WTC11 (cell line): ENCODE measurements around the gene HBG1. TPM values are rescaled to one million over a fixed set of nuclear protein-coding genes. Genes with fewer than 3 reads are reported as not detected.

Source experiments
- ATAC-seq: fragments of 200-7000 bp; cut with Tn5 transposase; 2 replicates; pipeline ENCODE4 v1.10.0; 2021; ENCODE audit warnings: mild to moderate bottlenecking, moderate library complexity
- CTCF ChIA-PET: fragments of 300-600 bp; sonication (Branson Sonifier 250); formaldehyde crosslinking; loops from one replicate; lab custom pipeline; 2021; ENCODE audit warnings: antibody characterized with exemption; lab: Charles Lee
- POLR2A ChIA-PET: fragments of 350-600 bp; sonication (Branson Sonifier 250); formaldehyde crosslinking; loops from one replicate; lab custom pipeline; 2021; ENCODE audit warnings: antibody characterized with exemption; lab: Charles Lee
- DNase-seq: peaks from one replicate; pipeline ENCODE4 v3.0.0; 2021; ENCODE audit warnings: low spot score
- H3K27ac Mint-ChIP-seq: 2 replicates; pipeline ENCODE4 v1.8.0; 2021; ENCODE audit warnings: mixed read lengths
- H3K27me3 Mint-ChIP-seq: 2 replicates; pipeline ENCODE4 v1.8.0; 2021; ENCODE audit warnings: low read depth, mild to moderate bottlenecking, moderate library complexity, mixed read lengths
- H3K36me3 Mint-ChIP-seq: 2 replicates; pipeline ENCODE4 v1.8.0; 2021; ENCODE audit warnings: mixed read lengths
- H3K4me1 Mint-ChIP-seq: 2 replicates; pipeline ENCODE4 v1.8.0; 2022; ENCODE audit warnings: mixed read lengths
- H3K4me3 Mint-ChIP-seq: 2 replicates; pipeline ENCODE4 v1.8.0; 2021; ENCODE audit warnings: mild to moderate bottlenecking, moderate library complexity, mixed read lengths
- H3K9me3 Mint-ChIP-seq: 2 replicates; pipeline ENCODE4 v1.8.0; 2021; ENCODE audit warnings: mixed read lengths
- AR ChIP-seq: fragments of 250-450 bp; sonication (Bioruptor Pico); IDR thresholded peaks from 2 replicates; pipeline ENCODE4 v1.9.0; 2021; ENCODE audit warnings: mild to moderate bottlenecking
- ATF2 ChIP-seq: sonication (generic); formaldehyde crosslinking; IDR thresholded peaks from 2 replicates; pipeline ENCODE4 v1.8.1; 2022; ENCODE audit warnings: low read depth, missing genetic modification reagents, borderline replicate concordance
- ATF3 ChIP-seq: sonication (generic); formaldehyde crosslinking; conservative IDR thresholded peaks from 2 replicates; pipeline ENCODE4 v1.8.1; 2022; ENCODE audit warnings: mild to moderate bottlenecking, missing genetic modification reagents
- CBFB ChIP-seq: sonication (generic); formaldehyde crosslinking; IDR thresholded peaks from 2 replicates; pipeline ENCODE4 v1.8.1; 2022; ENCODE audit warnings: mild to moderate bottlenecking, low read depth, missing genetic modification reagents
- E2F1 ChIP-seq: sonication (generic); formaldehyde crosslinking; IDR thresholded peaks from 2 replicates; pipeline ENCODE4 v1.8.0; 2022; ENCODE audit warnings: mild to moderate bottlenecking, missing genetic modification reagents
- E2F4 ChIP-seq: sonication (generic); formaldehyde crosslinking; IDR thresholded peaks from 2 replicates; pipeline ENCODE4 v1.8.1; 2022; ENCODE audit warnings: low read depth, mild to moderate bottlenecking, moderate library complexity, missing genetic modification reagents, borderline replicate concordance
- ETV6 ChIP-seq: sonication (generic); formaldehyde crosslinking; IDR thresholded peaks from 2 replicates; pipeline ENCODE4 v1.8.1; 2022; ENCODE audit warnings: mild to moderate bottlenecking, missing genetic modification reagents
- FOXJ3 ChIP-seq: sonication (generic); formaldehyde crosslinking; IDR thresholded peaks from 2 replicates; pipeline ENCODE4 v1.9.0; 2021; ENCODE audit warnings: missing genetic modification reagents, mild to moderate bottlenecking, borderline replicate concordance
- GABPB1 ChIP-seq: sonication (generic); formaldehyde crosslinking; IDR thresholded peaks from 2 replicates; pipeline ENCODE4 v1.8.1; 2023; ENCODE audit warnings: mild to moderate bottlenecking, missing genetic modification reagents
- JUN ChIP-seq: sonication (generic); formaldehyde crosslinking; IDR thresholded peaks from 2 replicates; pipeline ENCODE4 v1.8.0; 2023; ENCODE audit warnings: mild to moderate bottlenecking, missing genetic modification reagents
- KAT7 ChIP-seq: sonication (generic); formaldehyde crosslinking; IDR thresholded peaks from 2 replicates; pipeline ENCODE4 v1.8.1; 2023; ENCODE audit warnings: missing genetic modification reagents, mild to moderate bottlenecking, borderline replicate concordance
- NR1H2 ChIP-seq: sonication (generic); formaldehyde crosslinking; IDR thresholded peaks from 2 replicates; pipeline ENCODE4 v1.9.0; 2021; ENCODE audit warnings: mild to moderate bottlenecking, moderate library complexity, missing genetic modification reagents
- NR2C2 ChIP-seq: sonication (generic); formaldehyde crosslinking; IDR thresholded peaks from 2 replicates; pipeline ENCODE4 v1.8.0; 2022; ENCODE audit warnings: mild to moderate bottlenecking, missing genetic modification reagents
- NR3C1 ChIP-seq: sonication (generic); formaldehyde crosslinking; conservative IDR thresholded peaks from 2 replicates; pipeline ENCODE4 v1.8.1; 2023; ENCODE audit warnings: low read depth, mild to moderate bottlenecking, missing genetic modification reagents
- OVOL2 ChIP-seq: fragments of 250-450 bp; sonication (Bioruptor Pico); IDR thresholded peaks from 2 replicates; pipeline ENCODE4 v1.9.0; 2021; ENCODE audit warnings: mild to moderate bottlenecking, borderline replicate concordance
- PREB ChIP-seq: sonication (generic); formaldehyde crosslinking; IDR thresholded peaks from 2 replicates; pipeline ENCODE4 v1.8.1; 2022; ENCODE audit warnings: mild to moderate bottlenecking, missing genetic modification reagents, moderate library complexity, borderline replicate concordance
- PRRX2 ChIP-seq: fragments of 250-450 bp; sonication (Bioruptor Pico); IDR thresholded peaks from 2 replicates; pipeline ENCODE4 v1.8.0; 2021; ENCODE audit warnings: mild to moderate bottlenecking
- RELA ChIP-seq: sonication (generic); formaldehyde crosslinking; IDR thresholded peaks from 2 replicates; pipeline ENCODE4 v1.8.1; 2022; ENCODE audit warnings: missing genetic modification reagents, mild to moderate bottlenecking, borderline replicate concordance
- SOX15 ChIP-seq: fragments of 250-450 bp; sonication (Bioruptor Pico); IDR thresholded peaks from 2 replicates; pipeline ENCODE4 v1.9.0; 2021; ENCODE audit warnings: mild to moderate bottlenecking
- TP53 ChIP-seq: sonication (generic); formaldehyde crosslinking; IDR thresholded peaks from 2 replicates; pipeline ENCODE4 v1.8.1; 2023; ENCODE audit warnings: mild to moderate bottlenecking, missing genetic modification reagents
- USF2 ChIP-seq: sonication (generic); formaldehyde crosslinking; IDR thresholded peaks from 2 replicates; pipeline ENCODE4 v1.8.1; 2023; ENCODE audit warnings: mild to moderate bottlenecking, missing genetic modification reagents, moderate library complexity
- ZBTB21 ChIP-seq: sonication (generic); formaldehyde crosslinking; IDR thresholded peaks from 2 replicates; pipeline ENCODE4 v1.8.1; 2023; ENCODE audit warnings: mild to moderate bottlenecking, missing genetic modification reagents, borderline replicate concordance
- ZNF121 ChIP-seq: sonication (generic); formaldehyde crosslinking; IDR thresholded peaks from 2 replicates; pipeline ENCODE4 v1.8.0; 2023; ENCODE audit warnings: missing genetic modification reagents
- ZNF138 ChIP-seq: sonication (generic); formaldehyde crosslinking; conservative IDR thresholded peaks from 2 replicates; pipeline ENCODE4 v1.8.1; 2022; ENCODE audit warnings: mild to moderate bottlenecking, moderate library complexity, missing genetic modification reagents
- total RNA-seq: library from RNA; stranded (reverse); gene quantifications from 3 replicates; pipeline ENCODE4 v1.2.3, GENCODE V29; 2021

HBG1 gene
- total RNA-seq, 1 experiment from 2014 or later: 3.4 TPM

GRCh38 chr11:5269715-5270147 is 20.1 kb upstream of the HBG1 start, which contains the start of gene HBE1:
Gene HBE1, minus strand, starts transcription at chr11:5269945. Its CDS starts 55 bp downstream, at chr11:5269890.
- peaks cover 5% of the 10 kb centered on the region for H3K4me1 Mint-ChIP-seq
- no peak within 1 kb of the TSS for H3K27ac Mint-ChIP-seq
- no peaks in the 10 kb centered on the region for H3K36me3 Mint-ChIP-seq
- H3K27me3 Mint-ChIP-seq: no peaks in the 10 kb centered on the region
- TF ChIP-seq NR1H2 (CRISPR knock-in tag) (no peak), CBFB (no peak), ZNF138 (CRISPR knock-in tag) (no peak), GABPB1 (CRISPR knock-in tag) (no peak), ZNF121 (CRISPR knock-in tag) (no peak), E2F4 (CRISPR knock-in tag) (no peak)
- H3K4me3 Mint-ChIP-seq: no peak within 1 kb of the TSS
- H3K9me3 Mint-ChIP-seq: no peaks in the 10 kb centered on the region
- no peak for ATAC-seq
- DNase-seq: no peak
- POLR2A ChIA-PET: interaction anchor here (1.0 kb wide), 1 partner anchor 10 kb away, joined by 3 read pairs; no protein-coding TSS in a partner anchor
- CTCF ChIA-PET: no interaction called here

GRCh38 chr11:5267033-5267563 is 17.4 kb upstream of the HBG1 start:
- POLR2A ChIA-PET: no interaction called here
- Mint-ChIP-seq H3K4me1 (no peaks in the 10 kb centered on the region; the same call in 1 of the 2 replicates), H3K9me3 (0 out of 2 replicates have a peak, but pooled peaks cover 3% of the 10 kb centered on the region), H3K36me3 (no peaks in the 10 kb centered on the region), H3K4me3 (no peak overlapping the region), H3K27ac (no peak overlapping the region), H3K27me3 (no peaks in the 10 kb centered on the region)
- DNase-seq: no peak
- no peak for ATAC-seq
- no peak for TF ChIP-seq FOXJ3
- no peak for TF ChIP-seq USF2
- no peak for TF ChIP-seq NR2C2 (CRISPR knock-in tag)
- no peak for TF ChIP-seq KAT7 (CRISPR knock-in tag)
- TF ChIP-seq E2F1 (CRISPR knock-in tag): no peak
- TF ChIP-seq ATF2 (CRISPR knock-in tag): no peak
- no peak for TF ChIP-seq AR (CRISPR knock-in tag)
- TF ChIP-seq OVOL2: no peak
- TF ChIP-seq PREB (CRISPR knock-in tag): no peak
- TF ChIP-seq ETV6 (CRISPR knock-in tag): no peak
- no peak for TF ChIP-seq PRRX2
- TF ChIP-seq TP53: no peak
- TF ChIP-seq JUN (CRISPR knock-in tag): no peak
- no peak for TF ChIP-seq RELA (CRISPR knock-in tag)
- no peak for TF ChIP-seq NR3C1 (CRISPR knock-in tag)
- no peak for TF ChIP-seq SOX15 (CRISPR knock-in tag)
- TF ChIP-seq ZBTB21 (CRISPR knock-in tag): no peak
- no peak for TF ChIP-seq NR1H2 (CRISPR knock-in tag)
- TF ChIP-seq ATF3 (CRISPR knock-in tag): no peak
- CTCF ChIA-PET: no interaction called here
